Transverse colon (tissue), 4 donors: ENCODE data around the gene MRPL28. TPM values are rescaled to one million over a fixed set of nuclear protein-coding genes. Genes with fewer than 3 reads are reported as not detected.

Source experiments
- DNase-seq: peaks from one replicate; pipeline ENCODE4 v3.0.0-alpha.2; 2019
- H3K27ac ChIP-seq, 4 donors: fragments of 200-600 bp; sonication (generic); 2 replicates each; pipeline ENCODE4 v1.5.1; 2016 to 2018; ENCODE audit warnings: inconsistent platforms in 4 of 4
- H3K27me3 ChIP-seq: fragments of 200-600 bp; sonication (generic); 2 replicates; pipeline ENCODE4 v1.5.1; 2017; ENCODE audit warnings: inconsistent platforms
- H3K36me3 ChIP-seq, 4 donors: fragments of 200-600 bp; sonication (generic); 2 replicates each; pipeline ENCODE4 v1.5.1; 2017 to 2019; ENCODE audit warnings: inconsistent platforms in 4 of 4
- H3K4me1 ChIP-seq, 4 donors: fragments of 200-600 bp; sonication (generic); 2 replicates each; pipeline ENCODE4 v1.5.1; 2017 to 2020; ENCODE audit warnings: inconsistent platforms in 4 of 4
- H3K4me3 ChIP-seq, 4 donors: fragments of 200-600 bp; sonication (generic); 1 replicate in 1 of 4; 2 replicates in 3 of 4; pipeline versions ENCODE4 v1.5.1 to v1.6.1; 2017 to 2019; ENCODE audit warnings: inconsistent platforms in 4 of 4
- H3K9me3 ChIP-seq, 2 donors: fragments of 200-600 bp; sonication (generic); 2 replicates each; pipeline ENCODE4 v1.5.1; 2017 to 2019; ENCODE audit warnings: inconsistent platforms in 2 of 2
- EP300 ChIP-seq: sonication (generic); formaldehyde crosslinking; IDR thresholded peaks from one replicate; pipeline ENCODE4 v1.6.1; 2017; ENCODE audit warnings: antibody characterized with exemption, low read depth
- POLR2A ChIP-seq: fragments of 450-650 bp; IDR thresholded peaks from one replicate; pipeline ENCODE4 v1.6.1; 2016; ENCODE audit warnings: antibody characterized with exemption, mild to moderate bottlenecking, moderate library complexity
- POLR2AphosphoS5 ChIP-seq, 3 donors: sonication (generic); formaldehyde crosslinking; IDR thresholded peaks; one replicate each; pipeline ENCODE4 v1.6.1; 2016; ENCODE audit warnings: antibody characterized with exemption in 3 of 3
- WGBS, 2 donors: methylation state at CpG; one replicate each; pipeline ENCODE4 v1.1.5; 2018; ENCODE audit warnings: low coverage in 1 of 2; 5-methylcytosine and 5-hydroxymethylcytosine counted together
- in situ Hi-C, 4 donors: fragments of 200-750 bp; cut with MboI; loops; one replicate each; pipeline versions ENCODE4 v1.15.0 to v1.15.1; 2017; ENCODE audit warnings: low sequenced_read_pairs in 3 of 4, low pct_ligation_motif_present in 1 of 4, low pct_unique_long_range_greater_than_20kb in 1 of 4
- intact Hi-C: fragments of 100-400 bp; cut with DNase I; formaldehyde crosslinking; loops from one replicate; pipeline ENCODE4 v1.15.1; 2023; ENCODE audit warnings: low total_unique reads
- total RNA-seq, 4 donors: library from RNA; depleted of rRNA; stranded (reverse); fragments of >200 nt; gene quantifications; one replicate each; pipeline ENCODE4 v1.1.0, GENCODE V29; 2016
- TF ChIP-seq, protein P1 (sequence below), 5 experiments: fragments of 200-600 bp in 3 of 5; fragments of 450-650 bp in 2 of 5; sonication (generic) in 3 of 5; IDR thresholded peaks; 1 replicate in 2 of 5; 2 replicates in 3 of 5; pipeline ENCODE4 v1.5.1; 2016 to 2017; ENCODE audit warnings: antibody characterized with exemption in 5 of 5, inconsistent platforms in 3 of 5, mild to moderate bottlenecking in 2 of 5, moderate library complexity in 1 of 5

MRPL28 gene
- total RNA-seq, 4 donors from 2014 or later, result 24.7 to 81.2 (median 53.0) TPM

- Histone ChIP-seq H3K27me3 (no peaks in the 10 kb centered on the region), H3K36me3 (no peaks in the 10 kb centered on the region), H3K4me3 (peak overlapping the region in 2 of 4 donors; percentile 12 to 24), H3K9me3 (no peaks in the 10 kb centered on the region), H3K27ac (peak overlapping the region; percentile 57 to 95 (median 91)), H3K4me1 (peaks cover 18 to 49% (median 36%) of the 10 kb centered on the region in 4 donors)
- TF ChIP-seq POLR2AphosphoS5 (IDR thresholded peaks at IDR 0.05), result no peak
- TF ChIP-seq EP300, result no peak
- TF ChIP-seq, protein P1, sequence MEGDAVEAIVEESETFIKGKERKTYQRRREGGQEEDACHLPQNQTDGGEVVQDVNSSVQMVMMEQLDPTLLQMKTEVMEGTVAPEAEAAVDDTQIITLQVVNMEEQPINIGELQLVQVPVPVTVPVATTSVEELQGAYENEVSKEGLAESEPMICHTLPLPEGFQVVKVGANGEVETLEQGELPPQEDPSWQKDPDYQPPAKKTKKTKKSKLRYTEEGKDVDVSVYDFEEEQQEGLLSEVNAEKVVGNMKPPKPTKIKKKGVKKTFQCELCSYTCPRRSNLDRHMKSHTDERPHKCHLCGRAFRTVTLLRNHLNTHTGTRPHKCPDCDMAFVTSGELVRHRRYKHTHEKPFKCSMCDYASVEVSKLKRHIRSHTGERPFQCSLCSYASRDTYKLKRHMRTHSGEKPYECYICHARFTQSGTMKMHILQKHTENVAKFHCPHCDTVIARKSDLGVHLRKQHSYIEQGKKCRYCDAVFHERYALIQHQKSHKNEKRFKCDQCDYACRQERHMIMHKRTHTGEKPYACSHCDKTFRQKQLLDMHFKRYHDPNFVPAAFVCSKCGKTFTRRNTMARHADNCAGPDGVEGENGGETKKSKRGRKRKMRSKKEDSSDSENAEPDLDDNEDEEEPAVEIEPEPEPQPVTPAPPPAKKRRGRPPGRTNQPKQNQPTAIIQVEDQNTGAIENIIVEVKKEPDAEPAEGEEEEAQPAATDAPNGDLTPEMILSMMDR (IDR thresholded peaks at IDR 0.05), result no peak
- peak; percentile 48 for TF ChIP-seq POLR2A
- intact Hi-C loops, result no loop called here
- WGBS, 2 donors, result 56 to 70% methylated on average over 4 to 45 of the region's 55 CpGs
- peak; percentile 42 for DNase-seq
- in situ Hi-C loops, result no loop called here
Observed at GRCh38 chr16:324451-325334, 45.6 kb downstream of the MRPL28 start.

GRCh38 chr16:324201-324450 is 46.2 kb downstream of the MRPL28 start:
- no peak overlapping the region for H3K4me3 ChIP-seq
- H3K27ac ChIP-seq, result peak overlapping the region in 3 of 4 donors; percentile 88 to 95 (median 94)
- in situ Hi-C loops, result no loop called here
- TF ChIP-seq POLR2AphosphoS5 (IDR thresholded peaks at IDR 0.05) (no peak), EP300 (no peak), POLR2A (no peak)
- TF ChIP-seq, protein P1 (IDR thresholded peaks at IDR 0.05), result no peak
- 87% methylated on average over 17 of the region's 17 CpGs; no CpG with 5 or more reads in 1 of the 2 donors for WGBS, 2 donors
- no peaks in the 10 kb centered on the region for H3K36me3 ChIP-seq
- intact Hi-C loops, result no loop called here
- H3K9me3 ChIP-seq, result no peaks in the 10 kb centered on the region
- H3K4me1 ChIP-seq, result peaks cover 18 to 46% (median 36%) of the 10 kb centered on the region in 4 donors
- no peak for DNase-seq
- H3K27me3 ChIP-seq, result no peaks in the 10 kb centered on the region

DNA sequence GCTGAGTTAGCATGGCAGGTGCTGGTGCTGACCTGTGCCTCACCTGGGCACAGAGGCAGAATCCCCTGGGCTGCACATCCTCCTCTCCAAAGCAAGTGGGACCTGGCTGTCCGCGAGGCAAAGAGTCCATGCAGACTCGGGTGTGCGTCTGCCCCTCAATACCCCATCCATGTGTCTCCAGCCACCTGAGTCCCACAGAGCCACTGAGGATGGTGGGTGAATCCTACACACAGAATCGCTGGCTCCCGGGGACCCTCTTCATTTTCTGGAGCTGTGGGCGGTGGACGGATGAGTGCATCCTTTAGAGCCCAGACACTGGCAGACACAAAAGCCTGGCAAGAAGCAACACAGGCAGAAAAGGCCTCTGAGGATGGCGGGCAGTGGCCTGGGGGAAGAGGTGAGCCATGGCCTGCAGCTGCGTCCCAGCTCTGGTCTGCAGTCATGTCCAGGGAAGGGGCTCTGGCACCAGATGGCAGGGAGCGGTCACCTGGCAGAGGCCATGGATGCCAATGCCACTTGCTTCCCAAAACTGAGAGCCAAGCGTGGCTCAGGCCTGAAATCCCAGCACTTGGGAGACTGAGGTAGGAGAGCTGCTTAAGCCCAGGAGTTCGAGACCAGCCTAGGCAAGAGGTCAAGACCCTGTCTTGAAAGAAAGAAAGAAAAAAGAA is 47.7 kb downstream of the MRPL28 start:
- Histone ChIP-seq H3K36me3 (no peaks in the 10 kb centered on the region), H3K27me3 (no peaks in the 10 kb centered on the region), H3K9me3 (no peaks in the 10 kb centered on the region), H3K4me1 (peaks cover 11 to 32% (median 24%) of the 10 kb centered on the region in 4 donors), H3K4me3 (no peak overlapping the region), H3K27ac (no peak overlapping the region)
- in situ Hi-C loops, result no loop called here
- TF ChIP-seq, protein P1 (IDR thresholded peaks at IDR 0.05), result no peak
- TF ChIP-seq EP300 (no peak), POLR2AphosphoS5 (IDR thresholded peaks at IDR 0.05) (no peak), POLR2A (no peak)
- no peak for DNase-seq
- intact Hi-C loops, result no loop called here
- WGBS, 2 donors, result 95% methylated on average over 13 of the region's 13 CpGs; no CpG with 5 or more reads in 1 of the 2 donors

DNA sequence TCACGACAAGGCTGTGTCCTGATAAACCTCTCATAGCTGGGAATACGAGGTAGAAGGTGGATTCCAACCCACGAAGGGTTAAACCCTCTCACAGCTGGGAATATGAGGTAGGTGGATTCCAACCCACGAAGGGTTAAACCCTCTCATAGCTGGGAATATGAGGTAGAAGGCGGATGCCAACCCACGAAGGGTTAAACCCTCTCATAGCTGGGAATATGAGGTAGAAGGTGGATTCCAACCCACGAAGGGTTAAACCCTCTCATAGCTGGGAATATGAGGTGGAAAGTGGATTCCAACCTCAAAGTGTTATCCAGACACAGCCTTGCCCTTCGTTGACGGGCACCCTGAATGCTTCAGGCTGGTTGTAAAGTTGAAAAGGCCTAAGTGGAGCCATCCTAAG is 48.8 kb downstream of the MRPL28 start:
- no peak for TF ChIP-seq POLR2AphosphoS5 (IDR thresholded peaks at IDR 0.05)
- no peak for TF ChIP-seq EP300
- TF ChIP-seq POLR2A, result no peak
- TF ChIP-seq, protein P1 (IDR thresholded peaks at IDR 0.05), result no peak
- in situ Hi-C loops, result no loop called here
- no peak for DNase-seq
- H3K9me3 ChIP-seq, result no peaks in the 10 kb centered on the region
- H3K27ac ChIP-seq, result no peak overlapping the region
- H3K27me3 ChIP-seq, result no peaks in the 10 kb centered on the region
- no peak overlapping the region for H3K4me3 ChIP-seq
- WGBS, 2 donors, result 69 to 78% methylated on average over 7 to 9 of the region's 9 CpGs
- intact Hi-C loops, result no loop called here
- peaks cover 11 to 21% (median 15%) of the 10 kb centered on the region in 4 donors for H3K4me1 ChIP-seq
- no peaks in the 10 kb centered on the region for H3K36me3 ChIP-seq
